SKM-1 treated with dmso at 0.1 percent for 144 hours (cell line): Measurements from ENCODE around the gene ERCC6L2.

Experiments
- DNase-seq: peaks from one replicate; lab custom pipeline; 2025; ENCODE audit not compliant: unreplicated experiment; lab: John Stamatoyannopoulos, UW

Gene ERCC6L2

GRCh38 chr9:95978106-95978505 lies 102.6 kb downstream of the ERCC6L2 start:
- DNase-seq = no peak

- no peak for DNase-seq
Measured at GRCh38 chr9:95979446-95979845, 104.0 kb downstream of the ERCC6L2 start.

GRCh38 chr9:95980262-95981125 lies 105.0 kb downstream of the ERCC6L2 start:
- no peak for DNase-seq

GRCh38 chr9:95981761-95982390 lies 106.4 kb downstream of the ERCC6L2 start:
- DNase-seq = no peak

- no peak for DNase-seq
Measured at GRCh38 chr9:95985440-95986055, 110.1 kb downstream of the ERCC6L2 start.

GRCh38 chr9:95989297-95989696 lies 113.8 kb downstream of the ERCC6L2 start:
- no peak for DNase-seq

GRCh38 chr9:95991326-95991725 lies 115.8 kb downstream of the ERCC6L2 start:
- no peak for DNase-seq

- no peak for DNase-seq
Measured at GRCh38 chr9:95992536-95992935, 117.0 kb downstream of the ERCC6L2 start.

- DNase-seq = no peak
Measured at GRCh38 chr9:95993337-95993736, 117.8 kb downstream of the ERCC6L2 start.

GRCh38 chr9:95999390-95999789 lies 123.9 kb downstream of the ERCC6L2 start:
- no peak for DNase-seq

GRCh38 chr9:96004379-96004778 lies 128.9 kb downstream of the ERCC6L2 start:
- DNase-seq = peak; percentile 6

GRCh38 chr9:96006296-96006879 lies 130.9 kb downstream of the ERCC6L2 start:
- no peak for DNase-seq

- DNase-seq = no peak
Measured at GRCh38 chr9:96006961-96007360, 131.5 kb downstream of the ERCC6L2 start.

- DNase-seq = no peak
Measured at GRCh38 chr9:96008502-96009222, 133.2 kb downstream of the ERCC6L2 start.

GRCh38 chr9:96009223-96009602 lies 133.7 kb downstream of the ERCC6L2 start:
- no peak for DNase-seq

GRCh38 chr9:96009690-96010472 lies 134.4 kb downstream of the ERCC6L2 start:
- peak; percentile 11 for DNase-seq

- no peak for DNase-seq
Measured at GRCh38 chr9:96014078-96014477, 138.6 kb downstream of the ERCC6L2 start.

GRCh38 chr9:96015876-96016686 lies 140.6 kb downstream of the ERCC6L2 start:
- no peak for DNase-seq
